ENCODE data around the gene GLRB. TPM values are rescaled to one million over a fixed set of nuclear protein-coding genes. Genes with fewer than 3 reads are reported as not detected.

The GLRB gene
- total RNA-seq, 1 donor from 2014 or later: 9.9 TPM

DNA sequence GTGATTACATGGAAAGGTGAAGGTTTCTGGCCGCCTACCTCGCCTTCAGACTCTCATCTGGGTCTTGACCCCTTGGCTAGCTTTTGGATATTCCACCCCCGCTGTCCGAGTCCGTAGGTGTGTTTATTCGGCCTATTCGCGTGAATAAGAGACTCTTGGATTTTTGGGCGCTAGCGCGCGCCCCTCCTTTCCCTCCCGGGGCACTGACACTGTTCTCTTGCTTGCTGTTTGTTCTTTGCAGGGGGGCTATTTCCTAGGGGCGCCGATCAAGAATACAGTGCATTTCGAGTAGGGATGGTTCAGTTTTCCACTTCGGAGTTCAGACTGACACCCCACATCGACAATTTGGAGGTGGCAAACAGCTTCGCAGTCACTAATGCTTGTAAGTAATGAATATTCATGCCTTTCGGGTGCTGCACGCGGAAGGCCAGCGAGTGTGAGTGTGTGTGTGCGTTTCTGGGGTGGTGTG, 145.5 kb downstream of the GLRB start:
- ATAC-seq: no peak
- intact Hi-C loops (cut with DNase I): no loop called here
- DNase-seq (ENCODE audit: missing footprints): no peak

Other genes starting within 250 kb of the GLRB start
- 12.6 TPM for gene PDGFC, start 104.4 kb upstream of the GLRB start, total RNA-seq
- not detected for gene GRIA2, start 144.6 kb downstream of the GLRB start, total RNA-seq

Measured in Right ventricle myocardium inferior (tissue), 1 donor.